H1 (cell line): Measurements from ENCODE around the gene C19orf44.

Experiments used
- CEBPB ChIP-seq: IDR thresholded peaks from 2 replicates; pipeline ENCODE4 v1.6.1; 2012; ENCODE audit warnings: low read depth, low read length
- CHD1 ChIP-seq: IDR thresholded peaks from 2 replicates; pipeline ENCODE4 v1.6.1; 2012; ENCODE audit warnings: low read depth, low read length, improper control_type of control experiment
- CHD2 ChIP-seq: IDR thresholded peaks from 2 replicates; pipeline ENCODE4 v1.6.1; 2012; ENCODE audit warnings: low read length, improper control_type of control experiment
- EP300 ChIP-seq, 2 experiments: IDR thresholded peaks; 1 replicate in 1 of 2; 2 replicates in 1 of 2; pipeline ENCODE4 v1.6.1; 2011 to 2012; ENCODE audit warnings: low read depth in 2 of 2, low read length in 2 of 2, mild to moderate bottlenecking in 2 of 2, borderline replicate concordance in 1 of 2, inconsistent platforms in 1 of 2, moderate library complexity in 1 of 2
- GABPA ChIP-seq: IDR thresholded peaks from 2 replicates; pipeline ENCODE4 v1.6.1; 2011; ENCODE audit warnings: mild to moderate bottlenecking, low read length, moderate library complexity, borderline replicate concordance; ENCODE audit not compliant: insufficient read depth
- POLR2A ChIP-seq, 2 experiments: IDR thresholded peaks; 1 replicate in 1 of 2; 2 replicates in 1 of 2; pipeline ENCODE4 v1.6.1; 2011; ENCODE audit warnings: low read depth in 2 of 2, low read length in 2 of 2, mild to moderate bottlenecking in 2 of 2; ENCODE audit errors: control extremely low read depth in 1 of 2
- POLR2AphosphoS5 ChIP-seq: IDR thresholded peaks from 2 replicates; pipeline ENCODE4 v1.6.1; 2011; ENCODE audit warnings: low read depth, low read length
- RBBP5 ChIP-seq: IDR thresholded peaks from 2 replicates; pipeline ENCODE4 v1.7.1; 2012; ENCODE audit warnings: low read depth, mild to moderate bottlenecking, inconsistent platforms, low read length, moderate library complexity, borderline replicate concordance
- SAP30 ChIP-seq: fragments of 300-600 bp; sonication (generic); IDR thresholded peaks from 2 replicates; pipeline ENCODE4 v1.7.1; 2012; ENCODE audit warnings: low read length, moderate library complexity, mild to moderate bottlenecking, inconsistent platforms; ENCODE audit not compliant: insufficient read depth, insufficient replicate concordance
- SIX5 ChIP-seq: IDR thresholded peaks from 2 replicates; pipeline ENCODE4 v1.6.1; 2011; ENCODE audit warnings: mild to moderate bottlenecking, low read depth, low read length
- SUZ12 ChIP-seq: fragments of 200-600 bp; sonication (generic); IDR thresholded peaks from 2 replicates; pipeline ENCODE4 v1.6.1; 2012; ENCODE audit warnings: mild to moderate bottlenecking, inconsistent platforms, low read length, moderate library complexity, mixed read lengths
- TCF12 ChIP-seq: IDR thresholded peaks from 2 replicates; pipeline ENCODE4 v1.6.1; 2011; ENCODE audit warnings: low read depth, mild to moderate bottlenecking, low read length
- TF ChIP-seq, protein P1 (sequence below), 3 experiments: IDR thresholded peaks; 1 replicate in 2 of 3; 2 replicates in 1 of 3; pipeline versions ENCODE4 v1.5.1 to v1.6.1; 2011; ENCODE audit warnings: low read length in 3 of 3, mild to moderate bottlenecking in 3 of 3, inconsistent platforms in 2 of 3, low read depth in 1 of 3, moderate library complexity in 1 of 3; ENCODE audit not compliant: insufficient read depth in 1 of 3; ENCODE audit errors: control extremely low read depth in 1 of 3
- TF ChIP-seq, protein P2 (sequence below): IDR thresholded peaks from 2 replicates; pipeline ENCODE4 v1.6.1; 2012; ENCODE audit warnings: inconsistent platforms

- TF ChIP-seq POLR2AphosphoS5 = no peak
- no peak for TF ChIP-seq CEBPB
- TF ChIP-seq EP300 (IDR thresholded peaks at IDR 0.05; ENCODE audit: borderline replicate concordance in 1 of 2, low read depth in 2 of 2, low read length in 2 of 2) = no peak
- TF ChIP-seq SIX5 = no peak
- TF ChIP-seq, protein P1, sequence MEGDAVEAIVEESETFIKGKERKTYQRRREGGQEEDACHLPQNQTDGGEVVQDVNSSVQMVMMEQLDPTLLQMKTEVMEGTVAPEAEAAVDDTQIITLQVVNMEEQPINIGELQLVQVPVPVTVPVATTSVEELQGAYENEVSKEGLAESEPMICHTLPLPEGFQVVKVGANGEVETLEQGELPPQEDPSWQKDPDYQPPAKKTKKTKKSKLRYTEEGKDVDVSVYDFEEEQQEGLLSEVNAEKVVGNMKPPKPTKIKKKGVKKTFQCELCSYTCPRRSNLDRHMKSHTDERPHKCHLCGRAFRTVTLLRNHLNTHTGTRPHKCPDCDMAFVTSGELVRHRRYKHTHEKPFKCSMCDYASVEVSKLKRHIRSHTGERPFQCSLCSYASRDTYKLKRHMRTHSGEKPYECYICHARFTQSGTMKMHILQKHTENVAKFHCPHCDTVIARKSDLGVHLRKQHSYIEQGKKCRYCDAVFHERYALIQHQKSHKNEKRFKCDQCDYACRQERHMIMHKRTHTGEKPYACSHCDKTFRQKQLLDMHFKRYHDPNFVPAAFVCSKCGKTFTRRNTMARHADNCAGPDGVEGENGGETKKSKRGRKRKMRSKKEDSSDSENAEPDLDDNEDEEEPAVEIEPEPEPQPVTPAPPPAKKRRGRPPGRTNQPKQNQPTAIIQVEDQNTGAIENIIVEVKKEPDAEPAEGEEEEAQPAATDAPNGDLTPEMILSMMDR (IDR thresholded peaks at IDR 0.05; ENCODE audit: control extremely low read depth in 1 of 3, insufficient read depth in 1 of 3, low read depth in 1 of 3, low read length in 3 of 3) = no peak
- TF ChIP-seq SAP30 = no peak
- no peak for TF ChIP-seq TCF12
- TF ChIP-seq RBBP5 = no peak
- TF ChIP-seq CHD1 = no peak
- no peak for TF ChIP-seq GABPA
- TF ChIP-seq, protein P2, sequence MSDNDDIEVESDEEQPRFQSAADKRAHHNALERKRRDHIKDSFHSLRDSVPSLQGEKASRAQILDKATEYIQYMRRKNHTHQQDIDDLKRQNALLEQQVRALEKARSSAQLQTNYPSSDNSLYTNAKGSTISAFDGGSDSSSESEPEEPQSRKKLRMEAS = no peak
- no peak for TF ChIP-seq POLR2A (IDR thresholded peaks at IDR 0.05; ENCODE audit: control extremely low read depth in 1 of 2, low read depth in 2 of 2, low read length in 2 of 2)
- TF ChIP-seq SUZ12 = no peak
- TF ChIP-seq CHD2 = no peak
Measured at GRCh38 chr19:16516381-16516780, 20.2 kb downstream of the C19orf44 start.
